ENCODE measurements around the gene TLR8.

- no peak for TF ChIP-seq EP300 (IDR thresholded peaks at IDR 0.05)
- TF ChIP-seq CTCF (IDR thresholded peaks at IDR 0.05), result no peak
These were observed 18.7 kb upstream of the TLR8 start for GRCh38 chrX:12887767-12888166.

All from gastroesophageal sphincter (tissue), 3 donors.